K562 (cell line): ENCODE results near the gene JUND. TPM values are rescaled to one million over a fixed set of nuclear protein-coding genes. Genes with fewer than 3 reads are reported as not detected.
A peak's percentile ranks its signal among the peaks of the same experiment; 100 is the strongest.

Experiments
- ATAC-seq: fragments of 200-7000 bp; cut with Tn5 transposase; 3 replicates; pipeline ENCODE4 v1.9.1; 2020; ENCODE audit warnings: moderate library complexity
- BruUV-seq: library from RNA; stranded (reverse); fragments of 400-500 nt; replicated peaks from 2 replicates; lab custom pipeline; 2021; lab: Mats Ljungman, UMichigan
- CTCF ChIA-PET: fragments of 300-600 bp; formaldehyde crosslinking; extraction: SDS; loops from one replicate; lab custom pipeline; 2021; ENCODE audit warnings: low intra/inter-chr PET ratio; lab: Yijun Ruan, JAX
- POLR2A ChIA-PET: fragments of 300-600, 350-650 bp; sonication (Branson Sonifier 250); formaldehyde crosslinking; extraction: SDS; loops from one replicate; lab custom pipeline; 2021; ENCODE audit warnings: antibody characterized with exemption, inconsistent platforms; lab: Yijun Ruan, JAX
- DNase-seq, 4 experiments: peaks; one replicate each; pipeline versions ENCODE4 v3.0.0 to v3.0.0-alpha.2; 2011 to 2018; ENCODE audit warnings: low spot score in 3 of 4, mixed read lengths in 3 of 4; ENCODE audit errors: extremely low read depth in 1 of 4
- FAIRE-seq: peaks from 2 replicates; lab custom pipeline; 2011; peaks lifted over from hg19 to GRCh38; lab: Jason Lieb, UNC
- H2AFZ ChIP-seq: 2 replicates; pipeline ENCODE4 v1.6.0; 2011; ENCODE audit warnings: low read depth, low read length, control low read depth, inconsistent platforms
- H3K27ac ChIP-seq: fragments of 200-600 bp; 3 replicates; pipeline ENCODE4 v1.8.0; 2011; ENCODE audit warnings: low read depth, mild to moderate bottlenecking, control low read depth, inconsistent platforms, low read length, moderate library complexity, mixed read lengths; ENCODE audit errors: extremely low read depth
- H3K27me3 ChIP-seq, 2 experiments: fragments of 300-600 bp in 1 of 2; 2 replicates in 1 of 2; 3 replicates in 1 of 2; pipeline versions ENCODE4 v1.6.0 to v1.8.0; 2011; ENCODE audit warnings: inconsistent platforms in 2 of 2, low read length in 2 of 2, mild to moderate bottlenecking in 1 of 2, mixed read lengths in 1 of 2, moderate library complexity in 1 of 2; ENCODE audit not compliant: control insufficient read depth in 2 of 2, insufficient read depth in 2 of 2
- H3K36me3 ChIP-seq: fragments of 300-600 bp; 3 replicates; pipeline ENCODE4 v1.8.0; 2011; ENCODE audit warnings: mild to moderate bottlenecking, low read length, inconsistent platforms; ENCODE audit not compliant: control insufficient read depth, insufficient read depth
- H3K4me1 ChIP-seq, 2 experiments: fragments of 200-600 bp in 1 of 2; replicated peaks in 1 of 2; 2 replicates in 1 of 2; 3 replicates in 1 of 2; pipeline versions ENCODE4 v1.5.1 to v1.8.0; 2011; ENCODE audit warnings: inconsistent platforms in 2 of 2, low read length in 2 of 2, mild to moderate bottlenecking in 1 of 2, mixed read lengths in 1 of 2, moderate library complexity in 1 of 2; ENCODE audit not compliant: control insufficient read depth in 2 of 2, insufficient read depth in 2 of 2
- H3K4me2 ChIP-seq: 2 replicates; pipeline ENCODE4 v1.6.1; 2011; ENCODE audit warnings: low read length, control low read depth, inconsistent platforms, mixed read lengths; ENCODE audit not compliant: insufficient read depth
- H3K4me3 ChIP-seq: fragments of 200-600 bp; sonication (generic), shearing (Covaris generic); 2 replicates; pipeline ENCODE4 v1.5.1; 2016; ENCODE audit warnings: control low read depth, inconsistent platforms
- H3K79me2 ChIP-seq: fragments of 200-600 bp; 3 replicates; pipeline ENCODE4 v1.8.0; 2011; ENCODE audit warnings: low read length, inconsistent platforms; ENCODE audit not compliant: control insufficient read depth, insufficient read depth
- H3K9ac ChIP-seq, 2 experiments: 2 replicates each; pipeline versions ENCODE4 v1.6.0 to v1.6.1; 2011; ENCODE audit warnings: low read depth in 2 of 2, low read length in 2 of 2, control low read depth in 1 of 2, inconsistent platforms in 1 of 2, mild to moderate bottlenecking in 1 of 2, mixed read lengths in 1 of 2; ENCODE audit not compliant: insufficient read depth in 1 of 2
- H3K9me1 ChIP-seq: one replicate; pipeline ENCODE4 v1.6.0; 2011; ENCODE audit warnings: inconsistent platforms, mild to moderate bottlenecking, low read length, moderate library complexity; ENCODE audit not compliant: control insufficient read depth, insufficient read depth
- H3K9me3 ChIP-seq: replicated peaks from 2 replicates; pipeline ENCODE4 v1.5.1; 2011; ENCODE audit warnings: low read depth, low read length, inconsistent platforms; ENCODE audit not compliant: control insufficient read depth, insufficient read depth
- H4K20me1 ChIP-seq: replicated peaks from 2 replicates; pipeline ENCODE4 v1.6.1; 2011; ENCODE audit warnings: low read length, inconsistent platforms, mixed read lengths; ENCODE audit not compliant: control insufficient read depth, insufficient read depth
- CBX5 ChIP-seq: IDR thresholded peaks from 2 replicates; pipeline ENCODE4 v1.6.1; 2014; ENCODE audit warnings: low read depth, borderline replicate concordance
- EP300 ChIP-seq: IDR thresholded peaks from 2 replicates; pipeline ENCODE4 v1.6.1; 2012; ENCODE audit warnings: low read length, improper control_type of control experiment
- RBM25 ChIP-seq: fragments of 200-400 bp; formaldehyde crosslinking; IDR thresholded peaks from 2 replicates; pipeline ENCODE4 v1.6.1; 2018; ENCODE audit warnings: low read length, low read depth, moderate library complexity; ENCODE audit not compliant: severe bottlenecking
- SPI1 ChIP-seq: IDR thresholded peaks from 2 replicates; pipeline ENCODE4 v1.6.1; 2011; ENCODE audit warnings: low read depth, low read length, control low read depth, borderline replicate concordance
- SREBF2 ChIP-seq: sonication (generic); formaldehyde crosslinking; IDR thresholded peaks from 2 replicates; pipeline ENCODE4 v1.4.0; 2020; ENCODE audit warnings: mild to moderate bottlenecking, missing genetic modification reagents
- ZKSCAN1 ChIP-seq: fragments of 150-350 bp; IDR thresholded peaks from 2 replicates; pipeline ENCODE4 v1.6.1; 2016; ENCODE audit warnings: low read depth, low read length
- WGBS: fragments of 100-300 bp; shearing (Covaris generic); methylation state at CpG from one replicate; pipeline ENCODE4 v1.1.6; 2016; ENCODE audit warnings: low coverage, mixed read lengths; ENCODE audit not compliant: insufficient coverage; ENCODE audit errors: missing lambda C conversion rate; 5-methylcytosine and 5-hydroxymethylcytosine counted together
- in situ Hi-C: fragments of 300-500 bp; cut with MboI; formaldehyde crosslinking; loops from 4 replicates; pipeline ENCODE4 v1.15.0; 2018; ENCODE audit warnings: inconsistent platforms, mixed read lengths
- intact Hi-C: fragments of 100-400 bp; cut with micrococcal nuclease; formaldehyde crosslinking; loops from 2 replicates; pipeline ENCODE4 v1.14.2; 2022
- polyA plus RNA-seq, 8 experiments: library from polyadenylated mRNA; depleted of rRNA in 4 of 8; stranded (reverse) in 5 of 8; unstranded in 3 of 8; fragments of >200 nt; fragmentation: Nextera tagmentation in 2 of 8; fragmentation: Illumina TruSeq in 1 of 8; extraction: Ambion mirVana in 2 of 8; extraction: Trizol in 1 of 8; gene quantifications; 2 replicates each; pipeline versions ENCODE4 v1.2.1 to v1.2.3, GENCODE V29; 2011 to 2014; ENCODE audit warnings: inconsistent platforms in 1 of 8, missing spikeins in 1 of 8
- total RNA-seq, 7 experiments: library from RNA; depleted of rRNA in 6 of 7; stranded (reverse); fragments of >200 nt in 6 of 7; fragmentation: Illumina TruSeq in 2 of 7; extraction: Trizol in 2 of 7; gene quantifications; 2 replicates each; pipeline versions ENCODE4 v1.2.1 to v1.2.3, GENCODE V29; 2011 to 2021; ENCODE audit warnings: low replicate concordance in 1 of 7

Gene JUND
- total and polyA plus RNA-seq, 9 of the 15 experiments (the other 6 are each of a cell fraction or from before 2014, with no cell fraction given): 6.4 to 286 (median 42.3) TPM

GRCh38 chr19:18249834-18250233 is 31.6 kb downstream of the JUND start:
- BruUV-seq: no TSS peak
- WGBS: 13% methylated on average over 5 of the region's 5 CpGs

GRCh38 chr19:18245297-18245696 is 36.1 kb downstream of the JUND start:
- no TSS peak for BruUV-seq
- POLR2A ChIA-PET: interaction anchor here (1.0 to 1.7 kb wide), 2 partner anchors 9 to 30 kb away, joined by 5 read pairs; no protein-coding TSS in a partner anchor
- H3K9ac ChIP-seq: no peak overlapping the region
- TF ChIP-seq RBM25 (peak; percentile 24), SREBF2 (CRISPR knock-in tag) (no peak)
- TF ChIP-seq, all 486 proteins: peak for 1
- FAIRE-seq: no peak
- Histone ChIP-seq H2AFZ (no peak overlapping the region), H3K79me2 (no peaks in the 10 kb centered on the region), H3K4me3 (no peak overlapping the region), H4K20me1 (no peaks in the 10 kb centered on the region), H3K4me2 (no peak overlapping the region), H3K4me1 (peaks cover 5 to 14% of the 10 kb centered on the region in 2 experiments; a peak in 2 of 5 replicates), H3K27me3 (0 out of 5 replicates have a peak, but pooled peaks cover 3 to 6% of the 10 kb centered on the region in 2 experiments), H3K9me3 (no peaks in the 10 kb centered on the region), H3K36me3 (no peaks in the 10 kb centered on the region), H3K27ac (no peak overlapping the region), H3K9me1 (peaks cover 3% of the 10 kb centered on the region)
- no peak for DNase-seq
- 10% methylated on average over 7 of the region's 7 CpGs for WGBS
- ATAC-seq: no peak
- intact Hi-C loops: no loop called here
- CTCF ChIA-PET: no interaction called here
- in situ Hi-C loops: no loop called here

More at GRCh38 chr19:18249834-18250233, 31.6 kb downstream of the JUND start:
- CTCF ChIA-PET: interaction anchor here (3.0 kb wide), 1 partner anchor 42 kb away, joined by 55 read pairs; no protein-coding TSS in a partner anchor
- no peak overlapping the region for H3K4me2 ChIP-seq
- TF ChIP-seq SPI1 (no peak), EP300 (no peak), CBX5 (no peak), ZKSCAN1 (peak; percentile 85)
- TF ChIP-seq, all 486 proteins: peak for 1
- POLR2A ChIA-PET: interaction anchor here (0.7 to 1.1 kb wide), 3 partner anchors 9 to 28 kb away, joined by 3 to 6 read pairs (median 4); no protein-coding TSS in a partner anchor
- Histone ChIP-seq H2AFZ (no peak overlapping the region), H3K27me3 (peaks cover 0 to under 1% of the 10 kb centered on the region in 2 experiments; a peak in 1 of 5 replicates), H3K36me3 (no peaks in the 10 kb centered on the region), H3K9me3 (no peaks in the 10 kb centered on the region), H3K9me1 (peaks cover 3% of the 10 kb centered on the region), H3K9ac (no peak overlapping the region), H3K4me3 (no peak overlapping the region), H3K4me1 (peaks cover 5 to 16% of the 10 kb centered on the region in 2 experiments; a peak in 3 of 5 replicates), H3K27ac (no peak overlapping the region), H4K20me1 (no peaks in the 10 kb centered on the region), H3K79me2 (no peaks in the 10 kb centered on the region)
- in situ Hi-C loops: loop anchor here (5.0 kb wide), 1 partner anchor 43 kb away; no protein-coding TSS in a partner anchor
- intact Hi-C loops: loop anchor here (5.0 kb wide), 1 partner anchor 188 kb away; no protein-coding TSS in a partner anchor
- ATAC-seq: no peak
- DNase-seq: no peak
- FAIRE-seq: no peak
